HCT116 (cell line): ENCODE data around the gene PARD6G. TPM values are rescaled to one million over a fixed set of nuclear protein-coding genes. Genes with fewer than 3 reads are reported as not detected.

Experiments
- ATAC-seq: fragments of 200-7000 bp; cut with Tn5 transposase; 2 replicates; pipeline ENCODE4 v1.9.1; 2020; ENCODE audit warnings: mild to moderate bottlenecking, moderate library complexity
- BruUV-seq: library from RNA; stranded (reverse); fragments of 400-500 nt; replicated peaks from 2 replicates; lab custom pipeline; 2021; lab: Mats Ljungman, UMichigan
- CTCF ChIA-PET: fragments of 300-600 bp; sonication (Branson Sonifier 250); formaldehyde crosslinking; loops from one replicate; lab custom pipeline; 2021; ENCODE audit warnings: antibody characterized with exemption; lab: Charles Lee
- POLR2A ChIA-PET: fragments of 300-600, 350-600 bp; sonication (Branson Sonifier 250); formaldehyde crosslinking; loops from one replicate; lab custom pipeline; 2021; ENCODE audit warnings: antibody characterized with exemption; lab: Charles Lee
- RAD21 ChIA-PET, 2 experiments: fragments of 300-600 bp; sonication (Branson Sonifier 250); formaldehyde crosslinking; loops; one replicate each; lab custom pipeline; 2023; ENCODE audit warnings: low total read pairs in 2 of 2; ENCODE audit not compliant: uncharacterized antibody in 2 of 2, unreplicated experiment in 2 of 2, low non-redundant PET in 1 of 2; lab: Charles Lee
- DNase-seq: peaks from one replicate; pipeline ENCODE4 v3.0.0-alpha.2; 2010; ENCODE audit warnings: low read depth, low spot score
- H2AFZ ChIP-seq: fragments of 200-600 bp; shearing (Covaris generic), sonication (generic); 2 replicates; pipeline ENCODE4 v1.6.1; 2017; ENCODE audit warnings: low read depth, mixed run types, mixed read lengths, antibody characterized with exemption, low read length; ENCODE audit not compliant: poor library complexity, severe bottlenecking
- H3K27ac ChIP-seq: 2 replicates; pipeline ENCODE4 v1.5.1; 2012; ENCODE audit warnings: low read depth, low read length
- H3K27me3 ChIP-seq: fragments of 200-600 bp; sonication (generic); 2 replicates; pipeline ENCODE4 v1.6.1; 2016; ENCODE audit warnings: mixed run types, low read length, mixed read lengths; ENCODE audit not compliant: insufficient read depth
- H3K36me3 ChIP-seq, 2 experiments: fragments of 200-500 bp in 1 of 2; fragments of 200-600 bp in 1 of 2; sonication (Bioruptor generic) in 1 of 2; sonication (generic) in 1 of 2; 2 replicates each; pipeline versions ENCODE4 v1.5.1 to v1.6.1; 2014 to 2016; ENCODE audit warnings: low read length in 2 of 2, inconsistent platforms in 1 of 2, mixed read lengths in 1 of 2, mixed run types in 1 of 2; ENCODE audit not compliant: insufficient read depth in 2 of 2, control insufficient read depth in 1 of 2
- H3K4me1 ChIP-seq, 2 experiments: fragments of 200-600 bp in 1 of 2; sonication (generic) in 1 of 2; 2 replicates each; pipeline versions ENCODE4 v1.5.1 to v1.6.1; 2012 to 2017; ENCODE audit warnings: low read length in 2 of 2, inconsistent platforms in 1 of 2, mild to moderate bottlenecking in 1 of 2, mixed read lengths in 1 of 2, mixed run types in 1 of 2, moderate library complexity in 1 of 2; ENCODE audit not compliant: insufficient read depth in 2 of 2, control insufficient read depth in 1 of 2
- H3K4me2 ChIP-seq: fragments of 200-600 bp; sonication (generic); 2 replicates; pipeline ENCODE4 v1.6.1; 2017; ENCODE audit warnings: mixed run types, low read length, mixed read lengths
- H3K4me3 ChIP-seq, 2 experiments: fragments of 200-600 bp in 1 of 2; sonication (generic) in 1 of 2; replicated peaks in 1 of 2; 2 replicates each; pipeline ENCODE4 v1.5.1; 2011 to 2016; ENCODE audit warnings: low read length in 2 of 2, control low read depth in 1 of 2, low read depth in 1 of 2, mild to moderate bottlenecking in 1 of 2, mixed read lengths in 1 of 2, mixed run types in 1 of 2
- H3K79me2 ChIP-seq: fragments of 200-600 bp; sonication (generic); 2 replicates; pipeline ENCODE4 v1.6.1; 2017; ENCODE audit warnings: mild to moderate bottlenecking, mixed run types, low read length, moderate library complexity, mixed read lengths; ENCODE audit not compliant: insufficient read depth
- H3K9ac ChIP-seq: fragments of 200-600 bp; sonication (generic); 2 replicates; pipeline ENCODE4 v1.6.1; 2016; ENCODE audit warnings: low read length, mixed read lengths
- H3K9me2 ChIP-seq: fragments of 200-600 bp; sonication (generic), shearing (Covaris generic); 2 replicates; pipeline ENCODE4 v1.6.1; 2017; ENCODE audit warnings: mixed run types, mild to moderate bottlenecking, moderate library complexity; ENCODE audit not compliant: insufficient read depth
- H3K9me3 ChIP-seq, 2 experiments: fragments of 200-500 bp in 1 of 2; fragments of 200-600 bp in 1 of 2; sonication (Bioruptor generic) in 1 of 2; sonication (generic) in 1 of 2; 2 replicates each; pipeline ENCODE4 v1.6.1; 2014 to 2017; ENCODE audit warnings: low read length in 2 of 2, mixed read lengths in 2 of 2, inconsistent platforms in 1 of 2, low read depth in 1 of 2, mild to moderate bottlenecking in 1 of 2, mixed run types in 1 of 2, moderate library complexity in 1 of 2; ENCODE audit not compliant: control insufficient read depth in 1 of 2, insufficient read depth in 1 of 2
- H4K20me1 ChIP-seq: fragments of 200-600 bp; sonication (generic), shearing (Covaris generic); 2 replicates; pipeline ENCODE4 v1.6.1; 2017; ENCODE audit warnings: mixed run types, mild to moderate bottlenecking, moderate library complexity; ENCODE audit not compliant: insufficient read depth
- ATF3 ChIP-seq: IDR thresholded peaks from 2 replicates; pipeline ENCODE4 v1.6.1; 2012
- CEBPB ChIP-seq: IDR thresholded peaks from 2 replicates; pipeline ENCODE4 v1.6.1; 2012; ENCODE audit warnings: low read depth
- EGR1 ChIP-seq: IDR thresholded peaks from 2 replicates; pipeline ENCODE4 v1.6.1; 2012; ENCODE audit warnings: low read depth
- MAX ChIP-seq: IDR thresholded peaks from 2 replicates; pipeline ENCODE4 v1.6.1; 2012
- POLR2AphosphoS5 ChIP-seq: IDR thresholded peaks from 2 replicates; pipeline ENCODE4 v1.6.1; 2011; ENCODE audit warnings: mild to moderate bottlenecking, low read depth, low read length, moderate library complexity
- RAD21 ChIP-seq: IDR thresholded peaks from 2 replicates; pipeline ENCODE4 v1.6.1; 2012; ENCODE audit warnings: low read depth, mild to moderate bottlenecking
- SIN3A ChIP-seq: IDR thresholded peaks from 2 replicates; pipeline ENCODE4 v1.6.1; 2012; ENCODE audit warnings: low read depth
- SP1 ChIP-seq: IDR thresholded peaks from 2 replicates; pipeline ENCODE4 v1.6.1; 2012; ENCODE audit warnings: low read depth
- TCF7L2 ChIP-seq: IDR thresholded peaks from 2 replicates; pipeline ENCODE4 v1.7.0; 2011; ENCODE audit warnings: borderline replicate concordance, inconsistent platforms; ENCODE audit not compliant: insufficient read depth, insufficient read length; ENCODE audit errors: extremely low read depth
- YY1 ChIP-seq: IDR thresholded peaks from 2 replicates; pipeline ENCODE4 v1.6.1; 2011; ENCODE audit warnings: low read length, low read depth, moderate library complexity, mild to moderate bottlenecking; ENCODE audit not compliant: insufficient replicate concordance; ENCODE audit errors: extremely low read depth
- ZBTB33 ChIP-seq: IDR thresholded peaks from 2 replicates; pipeline ENCODE4 v1.6.1; 2011; ENCODE audit warnings: mild to moderate bottlenecking, low read length, moderate library complexity; ENCODE audit not compliant: insufficient replicate concordance; ENCODE audit errors: extremely low read depth
- ZNF274 ChIP-seq: fragments of 200-500 bp; sonication (Bioruptor generic); IDR thresholded peaks from 2 replicates; pipeline ENCODE4 v1.6.1; 2014; ENCODE audit warnings: mild to moderate bottlenecking, low read depth, low read length, inconsistent platforms
- intact Hi-C: fragments of 100-400 bp; cut with micrococcal nuclease; formaldehyde crosslinking; loops from 2 replicates; pipeline ENCODE4 v1.10.0; 2022
- total RNA-seq: library from RNA; stranded (reverse); gene quantifications from one replicate; pipeline ENCODE4 v1.2.1, GENCODE V29; 2021; ENCODE audit not compliant: unreplicated experiment

Gene PARD6G
- total RNA-seq, 1 experiment from 2014 or later = 12.8 TPM

GRCh38 chr18:80130555-80130954 is 116.8 kb downstream of the PARD6G start:
- DNase-seq = no peak
- intact Hi-C loops = no loop called here
- RAD21 ChIA-PET = no interaction called here
- no peak for TF ChIP-seq TCF7L2
- TF ChIP-seq ZNF274 = no peak
- TF ChIP-seq SP1 = no peak
- TF ChIP-seq SIN3A = no peak
- TF ChIP-seq CEBPB = no peak
- TF ChIP-seq EGR1 = no peak
- TF ChIP-seq RAD21 = no peak
- Histone ChIP-seq H3K27ac (no peak overlapping the region), H3K79me2 (peaks cover 98% of the 10 kb centered on the region), H3K27me3 (no peaks in the 10 kb centered on the region), H2AFZ (no peak overlapping the region), H3K4me3 (no peak overlapping the region), H4K20me1 (peaks cover 19% of the 10 kb centered on the region; the same call in 1 of the 2 replicates), H3K4me1 (no peaks in the 10 kb centered on the region), H3K4me2 (no peak overlapping the region), H3K9me2 (no peaks in the 10 kb centered on the region), H3K36me3 (peaks cover 14 to 34% of the 10 kb centered on the region in 2 experiments), H3K9ac (no peak overlapping the region), H3K9me3 (no peaks in the 10 kb centered on the region)
- ATAC-seq = no peak
- no TSS peak for BruUV-seq
- POLR2A ChIA-PET = no interaction called here
- CTCF ChIA-PET = no interaction called here

- TF ChIP-seq ZBTB33 = no peak
- TF ChIP-seq SIN3A = no peak
- TF ChIP-seq MAX = no peak
- TF ChIP-seq POLR2AphosphoS5 = no peak
- TF ChIP-seq YY1 = no peak
- TF ChIP-seq SP1 = no peak
- no peak for TF ChIP-seq ATF3
- TF ChIP-seq EGR1 = no peak
- TF ChIP-seq, all 23 proteins: peak for 0
- intact Hi-C loops = no loop called here
- Histone ChIP-seq H3K36me3 (peaks cover 9 to 28% of the 10 kb centered on the region in 2 experiments), H3K9me3 (no peaks in the 10 kb centered on the region), H3K27ac (no peak overlapping the region), H3K79me2 (peaks cover 97% of the 10 kb centered on the region), H3K4me2 (no peak overlapping the region), H2AFZ (no peak overlapping the region), H3K4me3 (no peak overlapping the region), H4K20me1 (peaks cover 19% of the 10 kb centered on the region; the same call in 1 of the 2 replicates), H3K9me2 (no peaks in the 10 kb centered on the region), H3K9ac (no peak overlapping the region), H3K27me3 (no peaks in the 10 kb centered on the region), H3K4me1 (no peaks in the 10 kb centered on the region)
- POLR2A ChIA-PET = no interaction called here
- BruUV-seq = no TSS peak
- ATAC-seq (no peak), DNase-seq (no peak)
- RAD21 ChIA-PET = no interaction called here
- CTCF ChIA-PET = no interaction called here
These were observed 117.5 kb downstream of the PARD6G start for GRCh38 chr18:80129672-80130367.
